Measurements from ENCODE around the gene TRNAU1AP. TPM values are rescaled to one million over a fixed set of nuclear protein-coding genes. Genes with fewer than 3 reads are reported as not detected.

TRNAU1AP gene
- total and polyA plus RNA-seq, 10 of the 15 experiments (the other 5 are each of a cell fraction or from before 2014, with no cell fraction given): 24.3 to 67.0 (median 31.8) TPM

- TF ChIP-seq E2F8 (IDR thresholded peaks at IDR 0.05; ENCODE audit: low read depth, partially characterized antibody) (no peak), HDAC6 (IDR thresholded peaks at IDR 0.05; ENCODE audit: unreplicated experiment) (peak; percentile 68), DPF2 (IDR thresholded peaks at IDR 0.05) (no peak), TCF12 (IDR thresholded peaks at IDR 0.05; ENCODE audit: low read depth, low read length) (0 out of 2 replicates have a peak, but pooled peaks have one; percentile 36), MEF2A (IDR thresholded peaks at IDR 0.05; ENCODE audit: insufficient read depth, low read depth, low read length) (peak; percentile 62; the same call in 1 of the 2 replicates), STAT3 (IDR thresholded peaks at IDR 0.05; ENCODE audit: low read depth, low read length) (no peak), POLR2AphosphoS5 (IDR thresholded peaks at IDR 0.05; ENCODE audit: low read length) (peak; percentile 100), FOS (IDR thresholded peaks at IDR 0.05; ENCODE audit: borderline replicate concordance, extremely low read depth, insufficient read length) (no peak), HCFC1 (IDR thresholded peaks at IDR 0.05; ENCODE audit: low read length) (peak; percentile 58), MTA3 (IDR thresholded peaks at IDR 0.05; ENCODE audit: borderline replicate concordance, low read length) (peak; percentile 48; the same call in 1 of the 2 replicates), NFYB (IDR thresholded peaks at IDR 0.05; ENCODE audit: insufficient read depth, low read depth, low read length) (no peak), BRCA1 (IDR thresholded peaks at IDR 0.05; ENCODE audit: low read depth, low read length) (peak; percentile 93), ATF7 (IDR thresholded peaks at IDR 0.05; ENCODE audit: low read depth) (no peak; the same call in 1 of the 2 replicates), SRF (IDR thresholded peaks at IDR 0.05; ENCODE audit: low read depth in 2 of 2, low read length in 2 of 2) (no peak), SIX5 (IDR thresholded peaks at IDR 0.05; ENCODE audit: low read depth, low read length, severe bottlenecking) (peak; percentile 20), PML (IDR thresholded peaks at IDR 0.05; ENCODE audit: low read length) (peak; percentile 100), RELA (IDR thresholded peaks at IDR 0.05; ENCODE audit: borderline replicate concordance, partially characterized antibody) (peak; percentile 48), POLR2AphosphoS2 (IDR thresholded peaks at IDR 0.05; ENCODE audit: low read depth, low read length) (peak; percentile 99), SIN3A (IDR thresholded peaks at IDR 0.05; ENCODE audit: low read depth, low read length) (peak; percentile 87), TARDBP (IDR thresholded peaks at IDR 0.05; ENCODE audit: borderline replicate concordance) (no peak), RUNX3 (IDR thresholded peaks at IDR 0.05; ENCODE audit: low read length) (peak; percentile 80), KDM1A (IDR thresholded peaks at IDR 0.05; ENCODE audit: borderline replicate concordance) (no peak), TBL1XR1 (IDR thresholded peaks at IDR 0.05; ENCODE audit: low read depth, low read length) (peak; percentile 60), CTCF (IDR thresholded peaks at IDR 0.05 in 2 of 3, conservative IDR thresholded peaks at IDR 0.05 in 1 of 3; ENCODE audit: control insufficient read depth in 2 of 3, extremely low read depth in 1 of 3, insufficient read depth in 1 of 3, low read depth in 3 of 3, low read length in 3 of 3) (no peak), IRF3 (IDR thresholded peaks at IDR 0.05) (no peak), NRF1 (conservative IDR thresholded peaks at IDR 0.05; ENCODE audit: low read depth, low read length) (peak; percentile 59)
These were observed 47.3 kb upstream of the TRNAU1AP start, which contains the start of gene RCC1 (continued) for GRCh38 chr1:28505406-28506187.

All from GM12878 (cell line).